OCI-LY7 (cell line): ENCODE measurements around the gene TBX21.

Source experiments
- EZH2phosphoT487 ChIP-seq: fragments of 200-600 bp; sonication (generic); IDR thresholded peaks from 2 replicates; pipeline ENCODE4 v1.6.1; 2018; ENCODE audit warnings: low read depth, borderline replicate concordance, mild to moderate bottlenecking, mixed run types, antibody characterized with exemption, low read length, moderate library complexity, mixed read lengths
- TF ChIP-seq, protein P1 (sequence below): fragments of 200-600 bp; sonication (generic); conservative IDR thresholded peaks from 2 replicates; pipeline ENCODE4 v1.5.1; 2014; ENCODE audit warnings: mild to moderate bottlenecking, antibody characterized with exemption, low read length, moderate library complexity, mixed read lengths

DNA sequence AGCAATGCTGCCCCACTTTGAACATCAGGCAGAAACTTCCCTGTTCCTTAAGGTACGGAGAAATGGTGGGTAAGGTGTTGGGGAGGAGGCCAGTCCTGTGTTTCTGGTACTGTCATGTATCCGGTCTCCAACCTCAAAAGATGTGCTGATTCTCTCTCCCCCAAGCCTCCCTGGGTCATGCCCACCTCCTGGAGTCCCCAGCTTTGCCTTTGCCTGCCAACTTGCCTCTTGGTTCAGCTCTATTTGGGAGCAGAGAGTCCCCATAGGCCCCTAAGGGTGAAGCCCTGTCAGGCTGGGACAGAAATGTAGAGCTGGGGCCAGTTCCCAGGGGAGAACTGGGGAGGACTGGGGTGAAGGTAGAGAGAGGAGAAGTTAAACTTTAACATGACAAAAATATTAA lies 1.6 kb upstream of the TBX21 start:
- TF ChIP-seq, protein P1, sequence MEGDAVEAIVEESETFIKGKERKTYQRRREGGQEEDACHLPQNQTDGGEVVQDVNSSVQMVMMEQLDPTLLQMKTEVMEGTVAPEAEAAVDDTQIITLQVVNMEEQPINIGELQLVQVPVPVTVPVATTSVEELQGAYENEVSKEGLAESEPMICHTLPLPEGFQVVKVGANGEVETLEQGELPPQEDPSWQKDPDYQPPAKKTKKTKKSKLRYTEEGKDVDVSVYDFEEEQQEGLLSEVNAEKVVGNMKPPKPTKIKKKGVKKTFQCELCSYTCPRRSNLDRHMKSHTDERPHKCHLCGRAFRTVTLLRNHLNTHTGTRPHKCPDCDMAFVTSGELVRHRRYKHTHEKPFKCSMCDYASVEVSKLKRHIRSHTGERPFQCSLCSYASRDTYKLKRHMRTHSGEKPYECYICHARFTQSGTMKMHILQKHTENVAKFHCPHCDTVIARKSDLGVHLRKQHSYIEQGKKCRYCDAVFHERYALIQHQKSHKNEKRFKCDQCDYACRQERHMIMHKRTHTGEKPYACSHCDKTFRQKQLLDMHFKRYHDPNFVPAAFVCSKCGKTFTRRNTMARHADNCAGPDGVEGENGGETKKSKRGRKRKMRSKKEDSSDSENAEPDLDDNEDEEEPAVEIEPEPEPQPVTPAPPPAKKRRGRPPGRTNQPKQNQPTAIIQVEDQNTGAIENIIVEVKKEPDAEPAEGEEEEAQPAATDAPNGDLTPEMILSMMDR = no peak
- no peak for TF ChIP-seq EZH2phosphoT487
